ENCODE measurements around the gene ASPHD2.
A peak's percentile ranks its signal among the peaks of the same experiment; 100 is the strongest.

The ASPHD2 gene

GRCh38 chr22:26460202-26460601 lies 31.1 kb downstream of the ASPHD2 start:
- no peak overlapping the region for H2BK5ac ChIP-seq (ENCODE audit: low read length)
- H3K4me2 ChIP-seq (ENCODE audit: low read length), result no peak overlapping the region
- no peak overlapping the region for H4K5ac ChIP-seq (ENCODE audit: low read length)
- no peaks in the 10 kb centered on the region for H3K4me1 ChIP-seq (ENCODE audit: control insufficient read depth, low read depth, low read length)
- H3K9ac ChIP-seq (ENCODE audit: low read length), result no peak overlapping the region
- H3K27me3 ChIP-seq (ENCODE audit: insufficient read depth, low read length, poor library complexity), result no peaks in the 10 kb centered on the region
- DNase-seq, result no peak
- peaks cover 5% of the 10 kb centered on the region for H3K79me1 ChIP-seq (ENCODE audit: low read length)
- no peak overlapping the region for H3K27ac ChIP-seq (ENCODE audit: low read depth, low read length)
- H4K8ac ChIP-seq (ENCODE audit: low read depth, low read length), result no peak overlapping the region
- no peak overlapping the region for H2BK15ac ChIP-seq (replicated peaks; ENCODE audit: low read depth)
- H3K79me2 ChIP-seq (ENCODE audit: control insufficient read depth, insufficient read depth, low read length), result peaks cover 2% of the 10 kb centered on the region
- H3K56ac ChIP-seq (ENCODE audit: low read length), result no peak overlapping the region
- no peak overlapping the region for H3K4me3 ChIP-seq (ENCODE audit: low read length)
- no CpG with 5 or more reads among the region's 6 CpGs for WGBS (ENCODE audit: extremely low coverage, insufficient coverage, low lambda C conversion rate)
- no peak overlapping the region for H3K18ac ChIP-seq (ENCODE audit: low read length)
- H3K36me3 ChIP-seq (ENCODE audit: control insufficient read depth, insufficient read depth, low read length), result peaks cover 10% of the 10 kb centered on the region
- no peak overlapping the region for H2AK5ac ChIP-seq (ENCODE audit: low read length)
- H3K4ac ChIP-seq (ENCODE audit: low read depth, low read length), result no peak overlapping the region
- H2BK120ac ChIP-seq (ENCODE audit: low read depth, low read length), result no peak overlapping the region
- H3K23ac ChIP-seq (ENCODE audit: low read length), result no peak overlapping the region

- Histone ChIP-seq H3K56ac (ENCODE audit: low read length) (no peak overlapping the region), H2BK5ac (ENCODE audit: low read length) (no peak overlapping the region), H3K4ac (ENCODE audit: low read depth, low read length) (no peak overlapping the region), H2AK5ac (ENCODE audit: low read length) (no peak overlapping the region), H3K79me1 (ENCODE audit: low read length) (peaks cover 5% of the 10 kb centered on the region), H4K8ac (ENCODE audit: low read depth, low read length) (no peak overlapping the region), H3K18ac (ENCODE audit: low read length) (no peak overlapping the region), H2BK15ac (replicated peaks; ENCODE audit: low read depth) (no peak overlapping the region), H2BK120ac (ENCODE audit: low read depth, low read length) (no peak overlapping the region), H3K9ac (ENCODE audit: low read length) (no peak overlapping the region), H3K27ac (ENCODE audit: low read depth, low read length) (no peak overlapping the region), H3K4me2 (ENCODE audit: low read length) (no peak overlapping the region), H3K27me3 (ENCODE audit: insufficient read depth, low read length, poor library complexity) (no peaks in the 10 kb centered on the region), H3K4me1 (ENCODE audit: control insufficient read depth, low read depth, low read length) (no peaks in the 10 kb centered on the region), H3K36me3 (ENCODE audit: control insufficient read depth, insufficient read depth, low read length) (peaks cover 10% of the 10 kb centered on the region), H3K23ac (ENCODE audit: low read length) (no peak overlapping the region), H3K4me3 (ENCODE audit: low read length) (no peak overlapping the region), H3K79me2 (ENCODE audit: control insufficient read depth, insufficient read depth, low read length) (peaks cover 2% of the 10 kb centered on the region), H4K5ac (ENCODE audit: low read length) (no peak overlapping the region)
- no CpG with 5 or more reads among the region's 3 CpGs for WGBS (ENCODE audit: extremely low coverage, insufficient coverage, low lambda C conversion rate)
- peak; percentile 85 for DNase-seq
These were observed 32.2 kb downstream of the ASPHD2 start for GRCh38 chr22:26461188-26461810.

GRCh38 chr22:26462051-26462450 lies 33.0 kb downstream of the ASPHD2 start:
- Histone ChIP-seq H3K4me3 (ENCODE audit: low read length) (no peak overlapping the region), H3K79me2 (ENCODE audit: control insufficient read depth, insufficient read depth, low read length) (peaks cover 2% of the 10 kb centered on the region), H4K8ac (ENCODE audit: low read depth, low read length) (no peak overlapping the region), H2BK15ac (replicated peaks; ENCODE audit: low read depth) (no peak overlapping the region), H3K27me3 (ENCODE audit: insufficient read depth, low read length, poor library complexity) (no peaks in the 10 kb centered on the region), H3K23ac (ENCODE audit: low read length) (no peak overlapping the region), H2AK5ac (ENCODE audit: low read length) (no peak overlapping the region), H3K36me3 (ENCODE audit: control insufficient read depth, insufficient read depth, low read length) (peaks cover 10% of the 10 kb centered on the region), H3K18ac (ENCODE audit: low read length) (no peak overlapping the region), H3K4me2 (ENCODE audit: low read length) (no peak overlapping the region), H3K79me1 (ENCODE audit: low read length) (peaks cover 5% of the 10 kb centered on the region), H3K27ac (ENCODE audit: low read depth, low read length) (no peak overlapping the region), H3K4ac (ENCODE audit: low read depth, low read length) (no peak overlapping the region), H2BK5ac (ENCODE audit: low read length) (no peak overlapping the region), H2BK120ac (ENCODE audit: low read depth, low read length) (no peak overlapping the region), H3K4me1 (ENCODE audit: control insufficient read depth, low read depth, low read length) (no peaks in the 10 kb centered on the region), H3K56ac (ENCODE audit: low read length) (no peak overlapping the region), H3K9ac (ENCODE audit: low read length) (no peak overlapping the region), H4K5ac (ENCODE audit: low read length) (no peak overlapping the region)
- WGBS (ENCODE audit: extremely low coverage, insufficient coverage, low lambda C conversion rate), result no CpG with 5 or more reads among the region's 5 CpGs
- DNase-seq, result no peak

GRCh38 chr22:26462641-26463040 lies 33.6 kb downstream of the ASPHD2 start:
- Histone ChIP-seq H3K27ac (ENCODE audit: low read depth, low read length) (no peak overlapping the region), H3K4me2 (ENCODE audit: low read length) (no peak overlapping the region), H4K8ac (ENCODE audit: low read depth, low read length) (no peak overlapping the region), H3K4me1 (ENCODE audit: control insufficient read depth, low read depth, low read length) (no peaks in the 10 kb centered on the region), H3K23ac (ENCODE audit: low read length) (no peak overlapping the region), H3K4me3 (ENCODE audit: low read length) (no peak overlapping the region), H2BK15ac (replicated peaks; ENCODE audit: low read depth) (no peak overlapping the region), H3K79me1 (ENCODE audit: low read length) (peaks cover 5% of the 10 kb centered on the region), H2BK120ac (ENCODE audit: low read depth, low read length) (no peak overlapping the region), H3K56ac (ENCODE audit: low read length) (no peak overlapping the region), H3K36me3 (ENCODE audit: control insufficient read depth, insufficient read depth, low read length) (peaks cover 7% of the 10 kb centered on the region), H3K4ac (ENCODE audit: low read depth, low read length) (no peak overlapping the region), H3K27me3 (ENCODE audit: insufficient read depth, low read length, poor library complexity) (no peaks in the 10 kb centered on the region), H3K18ac (ENCODE audit: low read length) (no peak overlapping the region), H4K5ac (ENCODE audit: low read length) (no peak overlapping the region), H2AK5ac (ENCODE audit: low read length) (no peak overlapping the region), H2BK5ac (ENCODE audit: low read length) (no peak overlapping the region), H3K79me2 (ENCODE audit: control insufficient read depth, insufficient read depth, low read length) (peaks cover 2% of the 10 kb centered on the region), H3K9ac (ENCODE audit: low read length) (no peak overlapping the region)
- no peak for DNase-seq
- no CpG with 5 or more reads among the region's 3 CpGs for WGBS (ENCODE audit: extremely low coverage, insufficient coverage, low lambda C conversion rate)

GRCh38 chr22:26463101-26463661 lies 34.1 kb downstream of the ASPHD2 start:
- no peak overlapping the region for H4K5ac ChIP-seq (ENCODE audit: low read length)
- peaks cover 7% of the 10 kb centered on the region for H3K36me3 ChIP-seq (ENCODE audit: control insufficient read depth, insufficient read depth, low read length)
- no peak overlapping the region for H4K8ac ChIP-seq (ENCODE audit: low read depth, low read length)
- no peak overlapping the region for H2BK15ac ChIP-seq (replicated peaks; ENCODE audit: low read depth)
- peaks cover 2% of the 10 kb centered on the region for H3K79me2 ChIP-seq (ENCODE audit: control insufficient read depth, insufficient read depth, low read length)
- no peak overlapping the region for H3K23ac ChIP-seq (ENCODE audit: low read length)
- no peak overlapping the region for H3K9ac ChIP-seq (ENCODE audit: low read length)
- no peak overlapping the region for H3K4me3 ChIP-seq (ENCODE audit: low read length)
- peaks cover 5% of the 10 kb centered on the region for H3K79me1 ChIP-seq (ENCODE audit: low read length)
- no peak overlapping the region for H3K4me2 ChIP-seq (ENCODE audit: low read length)
- no CpG with 5 or more reads among the region's 10 CpGs for WGBS (ENCODE audit: extremely low coverage, insufficient coverage, low lambda C conversion rate)
- no peaks in the 10 kb centered on the region for H3K4me1 ChIP-seq (ENCODE audit: control insufficient read depth, low read depth, low read length)
- H3K18ac ChIP-seq (ENCODE audit: low read length), result no peak overlapping the region
- no peak overlapping the region for H3K27ac ChIP-seq (ENCODE audit: low read depth, low read length)
- H3K4ac ChIP-seq (ENCODE audit: low read depth, low read length), result no peak overlapping the region
- H2AK5ac ChIP-seq (ENCODE audit: low read length), result no peak overlapping the region
- no peak overlapping the region for H2BK120ac ChIP-seq (ENCODE audit: low read depth, low read length)
- H3K56ac ChIP-seq (ENCODE audit: low read length), result no peak overlapping the region
- no peak overlapping the region for H2BK5ac ChIP-seq (ENCODE audit: low read length)
- no peak for DNase-seq
- H3K27me3 ChIP-seq (ENCODE audit: insufficient read depth, low read length, poor library complexity), result no peaks in the 10 kb centered on the region

GRCh38 chr22:26463688-26464087 lies 34.6 kb downstream of the ASPHD2 start:
- Histone ChIP-seq H2BK15ac (replicated peaks; ENCODE audit: low read depth) (no peak overlapping the region), H3K23ac (ENCODE audit: low read length) (no peak overlapping the region), H3K4me1 (ENCODE audit: control insufficient read depth, low read depth, low read length) (no peaks in the 10 kb centered on the region), H2AK5ac (ENCODE audit: low read length) (no peak overlapping the region), H3K18ac (ENCODE audit: low read length) (no peak overlapping the region), H3K36me3 (ENCODE audit: control insufficient read depth, insufficient read depth, low read length) (peaks cover 9% of the 10 kb centered on the region), H3K4me3 (ENCODE audit: low read length) (no peak overlapping the region), H4K5ac (ENCODE audit: low read length) (no peak overlapping the region), H3K79me1 (ENCODE audit: low read length) (peaks cover 5% of the 10 kb centered on the region), H2BK5ac (ENCODE audit: low read length) (no peak overlapping the region), H2BK120ac (ENCODE audit: low read depth, low read length) (no peak overlapping the region), H3K56ac (ENCODE audit: low read length) (no peak overlapping the region), H3K79me2 (ENCODE audit: control insufficient read depth, insufficient read depth, low read length) (peaks cover 2% of the 10 kb centered on the region), H3K4me2 (ENCODE audit: low read length) (no peak overlapping the region), H3K9ac (ENCODE audit: low read length) (no peak overlapping the region), H3K4ac (ENCODE audit: low read depth, low read length) (no peak overlapping the region), H3K27ac (ENCODE audit: low read depth, low read length) (no peak overlapping the region), H4K8ac (ENCODE audit: low read depth, low read length) (no peak overlapping the region), H3K27me3 (ENCODE audit: insufficient read depth, low read length, poor library complexity) (no peaks in the 10 kb centered on the region)
- no CpG with 5 or more reads among the region's 9 CpGs for WGBS (ENCODE audit: extremely low coverage, insufficient coverage, low lambda C conversion rate)
- DNase-seq, result no peak
